HepG2 (cell line): Measurements from ENCODE around the gene EIF5B. TPM values are rescaled to one million over a fixed set of nuclear protein-coding genes. Genes with fewer than 3 reads are reported as not detected.

Source experiments
- ARNT2 ChIP-seq: sonication (generic); formaldehyde crosslinking; IDR thresholded peaks from 2 replicates; pipeline ENCODE4 v1.8.0; 2022; ENCODE audit warnings: mild to moderate bottlenecking, low read depth, missing genetic modification reagents, moderate library complexity
- CBFB ChIP-seq: sonication (generic); formaldehyde crosslinking; IDR thresholded peaks from 2 replicates; pipeline ENCODE4 v1.4.0; 2020; ENCODE audit warnings: missing genetic modification reagents
- GLI4 ChIP-seq: sonication (generic); formaldehyde crosslinking; IDR thresholded peaks from 2 replicates; pipeline ENCODE4 v1.5.1; 2020; ENCODE audit warnings: missing genetic modification reagents, mild to moderate bottlenecking, moderate library complexity, borderline replicate concordance
- HOXA5 ChIP-seq: sonication (generic); formaldehyde crosslinking; IDR thresholded peaks from 2 replicates; pipeline ENCODE4 v1.4.0; 2020; ENCODE audit warnings: missing genetic modification reagents
- ISX ChIP-seq: sonication (generic); formaldehyde crosslinking; conservative IDR thresholded peaks from 2 replicates; pipeline ENCODE4 v1.5.0; 2020; ENCODE audit warnings: missing genetic modification reagents
- KIAA2018 ChIP-seq: sonication (generic); formaldehyde crosslinking; IDR thresholded peaks from 2 replicates; pipeline ENCODE4 v1.5.0; 2020; ENCODE audit warnings: mild to moderate bottlenecking, missing genetic modification reagents, borderline replicate concordance
- MEF2D ChIP-seq: sonication (generic); formaldehyde crosslinking; IDR thresholded peaks from 2 replicates; pipeline ENCODE4 v1.5.1; 2020; ENCODE audit warnings: mild to moderate bottlenecking, missing genetic modification reagents
- NR3C1 ChIP-seq: sonication (generic); formaldehyde crosslinking; IDR thresholded peaks from 2 replicates; pipeline ENCODE4 v1.4.0; 2020; ENCODE audit warnings: missing genetic modification reagents
- PATZ1 ChIP-seq: sonication (generic); formaldehyde crosslinking; IDR thresholded peaks from 2 replicates; pipeline ENCODE4 v1.4.0; 2020; ENCODE audit warnings: missing genetic modification reagents
- POLR2G ChIP-seq: fragments of 200-400 bp; formaldehyde crosslinking; IDR thresholded peaks from 2 replicates; pipeline ENCODE4 v1.6.1; 2018; ENCODE audit warnings: mild to moderate bottlenecking, low read depth, low read length, moderate library complexity
- RXRB ChIP-seq: IDR thresholded peaks from 2 replicates; pipeline ENCODE4 v1.6.1; 2016; ENCODE audit warnings: borderline replicate concordance, missing genetic modification reagents, missing compliant biosample characterization
- SETDB1 ChIP-seq: sonication (generic); formaldehyde crosslinking; IDR thresholded peaks from 2 replicates; pipeline ENCODE4 v1.5.1; 2020; ENCODE audit warnings: missing genetic modification reagents, mild to moderate bottlenecking, borderline replicate concordance
- SMAD3 ChIP-seq: sonication (generic); formaldehyde crosslinking; IDR thresholded peaks from 2 replicates; pipeline ENCODE4 v1.4.0; 2020; ENCODE audit warnings: missing genetic modification reagents
- STAT6 ChIP-seq: sonication (generic); formaldehyde crosslinking; IDR thresholded peaks from 2 replicates; pipeline ENCODE4 v1.4.0; 2020; ENCODE audit warnings: missing genetic modification reagents, mild to moderate bottlenecking, borderline replicate concordance
- ZZZ3 ChIP-seq: sonication (generic); formaldehyde crosslinking; IDR thresholded peaks from 2 replicates; pipeline ENCODE4 v1.4.0; 2020; ENCODE audit warnings: missing genetic modification reagents, mild to moderate bottlenecking, borderline replicate concordance
- polyA plus RNA-seq, 8 experiments: library from polyadenylated mRNA; depleted of rRNA in 3 of 8; stranded (reverse) in 7 of 8; unstranded in 1 of 8; fragments of >200 nt; fragmentation: Illumina TruSeq in 4 of 8; extraction: Trizol in 4 of 8; gene quantifications; 2 replicates each; pipeline versions ENCODE4 v1.2.1 to v1.2.3, GENCODE V29; 2011 to 2016; ENCODE audit warnings: low read depth in 4 of 8, missing spikeins in 1 of 8, mixed read lengths in 1 of 8; ENCODE audit not compliant: insufficient read depth in 1 of 8
- total RNA-seq, 5 experiments: library from RNA; depleted of rRNA; stranded (reverse); fragments of >200 nt; fragmentation: Illumina TruSeq; extraction: Trizol; gene quantifications; 2 replicates each; pipeline ENCODE4 v1.2.3, GENCODE V29; 2016; ENCODE audit warnings: low read depth in 1 of 5

EIF5B gene
- total and polyA plus RNA-seq, 2 of the 13 experiments (the other 11 are each of a cell fraction or from before 2014, with no cell fraction given) = 8.8 to 32.1 TPM

- TF ChIP-seq KIAA2018 (no peak), MEF2D (CRISPR knock-in tag) (peak; percentile 61; the same call in 1 of the 2 replicates), GLI4 (CRISPR knock-in tag) (no peak), NR3C1 (CRISPR knock-in tag) (no peak), SETDB1 (no peak), RXRB (CRISPR knock-in tag) (peak; percentile 54; the same call in 1 of the 2 replicates), POLR2G (peak; percentile 95), ISX (CRISPR knock-in tag) (peak; percentile 90), ZZZ3 (CRISPR knock-in tag) (peak; percentile 95), STAT6 (CRISPR knock-in tag) (peak; percentile 81; the same call in 1 of the 2 replicates), ARNT2 (CRISPR knock-in tag) (peak; percentile 80), SMAD3 (peak; percentile 87), PATZ1 (CRISPR knock-in tag) (peak; percentile 55; the same call in 1 of the 2 replicates), HOXA5 (CRISPR knock-in tag) (peak; percentile 88), CBFB (CRISPR knock-in tag) (peak; percentile 78; the same call in 1 of the 2 replicates)
These were observed at the start of gene EIF5B (continued) for GRCh38 chr2:99337113-99338028.
